Right cardiac atrium (tissue), 5 donors: ENCODE data around the gene PRTFDC1. TPM values are rescaled to one million over a fixed set of nuclear protein-coding genes. Genes with fewer than 3 reads are reported as not detected.
"Not testable (repeated sequence)": the region's sequence is repeated elsewhere in the genome, so short reads cannot be mapped to it uniquely, and the experiment has no call there.

Experiments used
- ATAC-seq, 2 donors: fragments of 200-7000 bp; cut with Tn5 transposase; one replicate each; pipeline versions ENCODE4 v1.8.0 to v1.9.1; 2020; ENCODE audit warnings: moderate library complexity in 2 of 2, mild to moderate bottlenecking in 1 of 2
- DNase-seq, 3 donors: peaks; one replicate each; pipeline ENCODE4 v3.0.0-alpha.2; 2020
- H3K27ac ChIP-seq: one replicate; pipeline ENCODE4 v1.5.1; 2013; ENCODE audit warnings: mild to moderate bottlenecking, low read length, control low read depth, moderate library complexity
- H3K27me3 ChIP-seq: one replicate; pipeline ENCODE4 v1.6.1; 2013; ENCODE audit not compliant: control insufficient read depth, insufficient read depth
- H3K4me1 ChIP-seq: one replicate; pipeline ENCODE4 v1.6.1; 2013; ENCODE audit warnings: low read length; ENCODE audit not compliant: control insufficient read depth, insufficient read depth
- H3K4me3 ChIP-seq: one replicate; pipeline ENCODE4 v1.5.1; 2013; ENCODE audit warnings: low read length, control low read depth
- H3K9me3 ChIP-seq: one replicate; pipeline ENCODE4 v1.6.1; 2013; ENCODE audit warnings: low read length; ENCODE audit not compliant: control insufficient read depth
- WGBS: extraction: QIAGEN DNeasy Blood & Tissue Kit; methylation state at CpG from one replicate; pipeline ENCODE4 v1.1.7; 2013; 5-methylcytosine and 5-hydroxymethylcytosine counted together
- intact Hi-C, 4 donors: fragments of 100-400 bp; cut with DNase I; formaldehyde crosslinking; loops; one replicate each; pipeline versions ENCODE4 v1.11.0 to v1.14.0; 2022 to 2023
- polyA plus RNA-seq: library from polyadenylated mRNA; stranded (reverse); fragments of 200-250 nt; gene quantifications from one replicate; pipeline ENCODE4 v1.2.3, GENCODE V29; 2013
- total RNA-seq, 4 donors: library from RNA; stranded (reverse); fragmentation: NEBNext Ultra II Directional; extraction: Animal tissue kit (Norgen Biotek cat#: 25700); gene quantifications; one replicate each; pipeline ENCODE4 v1.2.1, GENCODE V29; 2021
- donor health status: healthy with polysubstance abuse.
- donor health status: DM: no; HTN: yes; CAD: no.
- donor health status: DM: no; HTN: no; CAD: no.
- donor health status: DM: no; HTN: yes; CAD: no; lungs with severe emphysema.
- donor health status: DM: yes; HTN: yes; CAD: no.

PRTFDC1 gene
- total and polyA plus RNA-seq, 5 donors = 7.6 to 11.2 (median 10.4) TPM

DNA sequence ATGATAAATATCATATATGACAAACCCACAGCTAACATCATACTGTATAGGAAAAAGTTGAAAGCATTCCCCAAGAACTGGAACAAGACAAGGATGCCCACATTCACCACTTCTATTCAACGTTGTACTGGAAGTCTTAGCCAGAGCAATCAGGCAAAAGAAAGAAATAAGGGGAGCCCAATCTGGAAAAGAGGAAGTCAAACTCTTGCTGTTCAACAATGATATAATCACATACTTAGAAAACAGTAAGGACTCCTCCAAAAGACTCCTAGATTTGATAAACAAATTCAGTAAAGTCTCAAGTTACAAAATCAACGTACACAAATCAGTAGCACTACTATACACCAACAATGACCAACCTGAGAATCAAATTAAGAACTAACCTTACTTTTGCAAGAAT, 114.6 kb downstream of the PRTFDC1 start:
- H3K27me3 ChIP-seq, H3K9me3 ChIP-seq, DNase-seq, H3K4me1 ChIP-seq, ATAC-seq, H3K27ac ChIP-seq, H3K4me3 ChIP-seq, intact Hi-C loops: not testable (repeated sequence)
- WGBS = 70% methylated on average over 2 of the region's 2 CpGs

DNA sequence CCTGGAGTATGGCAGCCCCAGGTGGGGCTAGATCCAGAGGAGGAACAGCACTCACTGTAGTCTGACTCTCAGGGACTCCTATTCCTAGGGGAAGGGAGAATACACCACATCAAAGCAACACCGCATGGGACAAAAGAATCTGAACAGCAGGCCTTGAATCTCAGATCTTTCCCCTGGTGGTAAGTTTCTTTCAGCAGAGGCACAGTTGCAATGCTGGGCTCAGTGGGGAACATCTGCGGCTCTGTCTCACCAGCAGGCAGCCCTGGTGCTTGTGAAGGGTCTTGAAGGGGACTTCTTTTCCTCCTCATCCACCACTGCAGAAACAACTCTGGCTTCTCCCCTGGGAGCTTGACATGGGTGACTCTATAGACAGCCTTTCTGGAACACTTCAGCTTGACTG, 117.5 kb downstream of the PRTFDC1 start:
- Histone ChIP-seq H3K4me1 (no peaks in the 10 kb centered on the region), H3K9me3 (no peaks in the 10 kb centered on the region), H3K4me3 (no peak overlapping the region), H3K27ac (no peak overlapping the region), H3K27me3 (no peaks in the 10 kb centered on the region)
- ATAC-seq (no peak), DNase-seq (no peak)
- intact Hi-C loops = no loop called here
- WGBS = 77% methylated on average over 2 of the region's 2 CpGs

DNA sequence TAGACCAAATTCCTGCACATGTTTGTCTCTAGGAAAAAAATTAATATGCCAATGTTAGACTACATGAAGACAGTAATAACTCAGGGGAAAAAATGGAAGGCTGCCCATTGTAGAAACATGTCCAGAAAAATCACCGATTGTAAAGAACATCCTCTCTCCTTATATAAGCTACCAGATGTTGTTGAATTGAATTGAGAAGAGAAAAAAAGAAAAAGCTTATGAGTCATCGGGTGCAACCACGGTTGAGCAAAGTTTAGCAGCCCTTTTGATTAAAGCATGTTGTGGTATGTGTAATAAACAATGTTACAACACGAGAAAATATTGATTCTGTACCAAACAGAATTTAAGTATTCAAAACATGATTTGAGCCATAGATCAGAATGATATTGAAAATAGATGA, 126.4 kb downstream of the PRTFDC1 start:
- Histone ChIP-seq H3K9me3 (no peaks in the 10 kb centered on the region), H3K27me3 (no peaks in the 10 kb centered on the region), H3K27ac (no peak overlapping the region), H3K4me3 (no peak overlapping the region), H3K4me1 (no peaks in the 10 kb centered on the region)
- ATAC-seq (no peak), DNase-seq (no peak)
- intact Hi-C loops = no loop called here
- 29% methylated on average over 4 of the region's 4 CpGs for WGBS

DNA sequence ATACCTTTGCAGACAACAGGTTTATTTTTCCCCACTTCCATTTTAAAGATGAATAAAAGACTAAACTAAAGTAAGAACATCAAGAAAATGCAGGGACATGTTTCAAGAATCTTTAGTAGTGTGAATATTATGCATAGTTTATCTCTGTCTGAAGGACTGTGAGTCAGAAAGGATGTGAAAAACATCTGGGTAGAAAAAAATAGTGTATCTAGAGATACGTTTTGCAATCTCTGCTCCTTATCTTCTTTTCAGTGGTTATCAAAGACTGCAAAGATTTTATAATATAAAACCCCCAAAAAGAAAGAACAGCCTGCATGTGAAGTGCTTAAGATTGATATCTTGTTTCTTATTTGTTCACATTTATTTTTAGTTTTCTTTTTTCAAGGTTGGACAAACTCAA, 126.9 kb downstream of the PRTFDC1 start:
- H3K27me3 ChIP-seq = no peaks in the 10 kb centered on the region
- ATAC-seq (no peak), DNase-seq (no peak)
- no peaks in the 10 kb centered on the region for H3K9me3 ChIP-seq
- intact Hi-C loops = no loop called here
- peaks cover 2% of the 10 kb centered on the region for H3K4me1 ChIP-seq
- WGBS = 6% methylated on average over 1 of the region's 1 CpG
- H3K4me3 ChIP-seq = no peak overlapping the region
- no peak overlapping the region for H3K27ac ChIP-seq

DNA sequence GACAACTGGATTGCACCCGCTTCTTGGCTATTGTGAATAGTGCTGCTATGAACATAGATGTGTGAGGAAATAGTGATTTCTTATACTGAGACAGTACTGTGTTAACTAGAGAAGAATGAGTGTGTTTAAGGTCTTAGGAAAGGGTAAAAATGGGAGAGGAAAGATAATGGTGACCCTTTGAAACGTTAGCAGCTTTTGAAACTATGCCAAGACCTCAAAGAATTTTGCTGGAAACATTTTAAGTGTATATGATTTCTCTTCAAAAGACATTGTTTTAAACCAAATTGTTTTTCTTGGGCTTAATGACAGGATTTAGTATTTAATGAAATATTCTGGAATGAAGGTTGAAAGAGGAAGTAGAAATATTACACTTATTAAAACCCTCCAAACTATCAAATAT, 127.9 kb downstream of the PRTFDC1 start:
- Histone ChIP-seq H3K9me3 (no peaks in the 10 kb centered on the region), H3K4me1 (peaks cover 2% of the 10 kb centered on the region), H3K27ac (no peak overlapping the region), H3K4me3 (no peak overlapping the region), H3K27me3 (no peaks in the 10 kb centered on the region)
- intact Hi-C loops = no loop called here
- DNase-seq (no peak), ATAC-seq (no peak)
- 54% methylated on average over 2 of the region's 2 CpGs for WGBS

DNA sequence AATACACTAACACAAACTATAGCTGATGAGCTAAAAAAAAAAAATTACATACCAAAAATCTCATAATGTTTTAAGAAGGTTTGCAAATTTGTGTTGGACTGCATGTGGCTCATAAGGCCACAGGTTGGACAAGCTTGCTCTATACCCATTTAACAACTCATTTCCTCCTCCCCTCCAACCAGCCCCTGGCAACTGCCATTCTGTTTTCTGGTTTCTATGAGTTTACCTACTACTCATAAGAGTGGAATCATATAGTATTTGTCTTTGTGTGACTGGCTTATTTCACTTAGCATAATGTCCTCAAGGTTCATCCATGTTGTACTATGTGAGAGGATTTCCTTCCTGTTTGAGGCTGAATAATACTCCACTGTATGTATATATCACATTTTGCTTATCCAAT, 128.3 kb downstream of the PRTFDC1 start:
- DNase-seq (no peak), ATAC-seq (no peak)
- peaks cover 2% of the 10 kb centered on the region for H3K4me1 ChIP-seq
- no peaks in the 10 kb centered on the region for H3K9me3 ChIP-seq
- no peak overlapping the region for H3K4me3 ChIP-seq
- H3K27ac ChIP-seq = no peak overlapping the region
- H3K27me3 ChIP-seq = no peaks in the 10 kb centered on the region
- intact Hi-C loops = no loop called here

DNA sequence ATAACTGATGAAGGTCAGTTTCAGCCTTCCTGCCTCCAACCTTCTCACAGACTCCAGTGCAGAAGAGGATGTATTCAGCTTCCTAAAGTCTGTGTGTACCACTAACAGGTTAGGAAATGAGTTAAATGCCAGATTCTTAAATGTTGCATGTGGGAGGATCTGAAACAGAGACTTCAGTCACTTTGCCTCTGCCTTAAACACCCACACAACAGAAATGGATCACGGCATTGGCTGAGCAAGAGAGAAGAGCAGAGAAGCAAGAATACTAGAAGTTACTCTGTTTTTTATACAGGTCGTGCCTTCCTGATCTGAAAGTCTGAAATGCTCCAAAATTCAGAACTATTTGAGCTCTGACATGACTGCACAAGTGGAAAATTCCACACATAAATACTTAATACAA, 129.8 kb downstream of the PRTFDC1 start:
- intact Hi-C loops = no loop called here
- no peak overlapping the region for H3K27ac ChIP-seq
- ATAC-seq (no peak), DNase-seq (no peak)
- 76% methylated on average over 2 of the region's 2 CpGs for WGBS
- H3K27me3 ChIP-seq = no peaks in the 10 kb centered on the region
- H3K9me3 ChIP-seq = no peaks in the 10 kb centered on the region
- H3K4me3 ChIP-seq = no peak overlapping the region
- H3K4me1 ChIP-seq = peaks cover 2% of the 10 kb centered on the region

DNA sequence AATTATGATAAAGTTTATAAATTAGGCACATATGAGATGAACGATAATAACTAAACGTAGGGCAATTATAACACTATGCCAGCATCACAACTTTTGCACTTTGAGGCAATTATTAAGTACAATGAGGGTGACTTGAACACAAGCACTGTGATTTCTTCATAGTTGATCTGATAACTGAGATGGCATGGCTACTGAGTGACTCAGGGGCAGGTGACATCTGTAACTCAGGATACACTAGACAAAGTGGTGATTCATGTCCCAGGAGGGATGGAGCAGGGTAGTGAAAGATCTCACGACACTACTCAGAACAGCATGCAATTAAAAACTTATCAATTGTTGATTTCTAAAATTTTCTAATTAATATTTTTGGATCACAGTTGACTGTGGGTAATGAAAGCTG, 130.4 kb downstream of the PRTFDC1 start:
- Histone ChIP-seq H3K9me3 (no peaks in the 10 kb centered on the region), H3K4me3 (no peak overlapping the region), H3K27ac (no peak overlapping the region), H3K4me1 (peaks cover 2% of the 10 kb centered on the region), H3K27me3 (no peaks in the 10 kb centered on the region)
- intact Hi-C loops = no loop called here
- DNase-seq (no peak), ATAC-seq (no peak)
- WGBS = 87% methylated on average over 3 of the region's 3 CpGs

DNA sequence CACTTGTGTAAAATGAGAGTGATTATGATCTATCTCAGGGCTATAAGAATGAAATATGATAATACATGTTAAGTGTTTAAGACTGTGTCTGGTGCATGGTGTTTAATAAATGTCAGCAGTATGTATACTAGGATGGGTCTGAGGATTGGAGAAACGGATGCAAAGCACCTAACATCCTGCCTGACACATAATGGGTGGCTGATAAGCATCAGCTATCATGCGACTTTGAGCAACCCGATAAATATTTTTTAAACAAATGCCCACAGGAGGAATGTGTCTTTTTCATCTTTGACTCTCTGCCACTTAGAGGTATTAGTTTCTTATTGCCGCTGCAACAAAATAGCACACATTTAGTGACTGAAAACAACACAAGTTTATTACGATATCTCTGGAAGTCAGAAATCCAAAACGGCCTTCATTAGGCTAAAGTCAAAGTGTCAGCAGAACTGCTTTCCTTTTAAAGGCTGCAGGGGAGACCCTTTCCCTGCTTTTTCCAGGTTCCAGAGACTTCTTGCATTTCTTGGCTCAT, 135.5 kb downstream of the PRTFDC1 start:
- ATAC-seq = no peak
- intact Hi-C loops = no loop called here
- no peak overlapping the region for H3K4me3 ChIP-seq
- H3K4me1 ChIP-seq = peaks cover 2% of the 10 kb centered on the region
- WGBS = 93% methylated on average over 6 of the region's 6 CpGs
- H3K9me3 ChIP-seq = no peaks in the 10 kb centered on the region
- H3K27me3 ChIP-seq = no peaks in the 10 kb centered on the region
- H3K27ac ChIP-seq = no peak overlapping the region
- no peak for DNase-seq

DNA sequence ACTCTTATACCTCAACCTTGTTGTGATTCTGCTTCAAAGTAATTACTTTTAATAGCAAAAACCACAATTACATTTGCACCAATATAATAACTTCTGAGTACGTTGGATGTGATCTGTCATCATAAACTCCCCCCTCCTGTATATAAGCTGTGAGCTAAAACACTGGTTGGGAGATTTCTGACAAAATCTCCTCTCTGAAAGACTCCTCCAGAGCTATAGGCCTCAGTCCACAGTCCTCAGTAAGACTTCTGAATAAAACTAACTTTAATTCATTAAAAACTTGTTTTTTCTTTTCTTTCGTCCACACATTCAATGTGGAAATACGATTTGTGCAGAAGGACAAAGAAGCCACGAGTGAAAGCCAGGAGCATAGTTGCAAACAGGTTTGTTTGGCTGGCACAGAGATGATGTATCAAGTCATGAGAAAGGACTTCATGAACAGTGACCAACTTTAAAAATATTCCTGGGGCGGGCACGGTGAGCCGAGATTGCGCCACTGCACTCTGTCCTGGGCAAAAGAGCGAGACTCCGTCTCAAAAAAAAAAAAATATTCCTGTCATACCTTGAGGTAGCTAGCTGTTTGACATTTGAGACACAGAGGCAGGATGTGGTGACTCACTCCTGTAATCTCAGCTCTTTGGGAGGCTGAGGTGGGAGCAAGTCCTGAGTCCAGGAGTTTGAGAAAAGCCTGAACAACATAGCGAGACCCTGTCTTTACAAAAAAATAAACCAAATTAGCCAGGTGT, 137.7 kb downstream of the PRTFDC1 start:
- no peak for ATAC-seq
- H3K9me3 ChIP-seq = no peaks in the 10 kb centered on the region
- WGBS = 83% methylated on average over 11 of the region's 11 CpGs

DNA sequence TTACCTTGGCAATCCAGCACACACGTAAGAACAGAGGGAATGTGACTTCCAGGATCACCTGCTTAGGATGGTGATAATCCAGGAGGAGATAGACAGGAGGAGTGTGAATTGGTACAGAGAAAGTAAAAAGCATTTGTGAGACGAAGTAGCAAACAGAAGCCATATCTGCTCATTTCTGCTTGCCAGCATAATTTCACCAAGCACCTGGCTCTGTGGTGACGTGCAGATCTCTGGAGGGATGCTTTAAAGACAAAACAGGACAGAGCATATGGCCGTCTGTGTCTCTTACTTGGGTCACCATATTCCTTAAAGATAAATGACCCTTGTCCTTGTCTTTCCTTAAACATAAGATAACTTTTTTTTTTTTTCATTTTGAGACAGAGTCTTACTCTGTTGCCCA, 138.6 kb downstream of the PRTFDC1 start:
- WGBS = 62% methylated on average over 4 of the region's 4 CpGs
- Histone ChIP-seq H3K27ac (no peak overlapping the region), H3K4me3 (no peak overlapping the region), H3K27me3 (no peaks in the 10 kb centered on the region), H3K9me3 (no peaks in the 10 kb centered on the region), H3K4me1 (no peaks in the 10 kb centered on the region)
- intact Hi-C loops = no loop called here
- no peak for ATAC-seq
- DNase-seq = no peak

More for the DNA sequence above, 137.7 kb downstream of the PRTFDC1 start:
- Histone ChIP-seq H3K27ac (no peak overlapping the region), H3K27me3 (no peaks in the 10 kb centered on the region), H3K4me1 (no peaks in the 10 kb centered on the region), H3K4me3 (no peak overlapping the region)
- DNase-seq = no peak
- intact Hi-C loops = no loop called here

DNA sequence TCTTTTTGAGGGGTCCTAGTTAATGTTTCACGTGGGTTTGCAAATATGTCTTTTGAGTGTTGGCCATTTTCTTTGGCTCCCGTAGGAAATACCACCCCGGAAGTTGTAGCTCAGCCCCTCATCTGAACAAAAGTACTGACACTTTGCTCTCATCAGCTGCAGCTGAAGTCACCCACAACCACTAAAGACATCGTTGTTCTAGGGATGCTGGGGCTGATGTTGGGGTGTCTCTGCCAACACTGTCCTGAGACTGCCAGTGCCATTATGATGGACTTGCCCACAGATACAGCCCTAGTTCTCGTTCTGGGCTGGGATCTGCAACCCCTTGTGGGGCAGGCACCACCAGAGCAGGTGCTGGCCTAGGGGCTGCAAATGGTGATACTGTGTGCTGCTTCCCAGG, 146.1 kb downstream of the PRTFDC1 start:
- WGBS = 85% methylated on average over 5 of the region's 5 CpGs
- Histone ChIP-seq H3K9me3 (no peaks in the 10 kb centered on the region), H3K4me1 (no peaks in the 10 kb centered on the region), H3K27ac (no peak overlapping the region), H3K27me3 (no peaks in the 10 kb centered on the region), H3K4me3 (no peak overlapping the region)
- no peak for DNase-seq
- no peak for ATAC-seq
- intact Hi-C loops = no loop called here
